NOMO-1 treated with dmso at 0.1 percent for 144 hours (cell line): ENCODE data around the gene IFRD2.

Source experiments
- DNase-seq: peaks from one replicate; lab custom pipeline; 2025; ENCODE audit not compliant: unreplicated experiment; lab: John Stamatoyannopoulos, UW

Gene IFRD2

DNA sequence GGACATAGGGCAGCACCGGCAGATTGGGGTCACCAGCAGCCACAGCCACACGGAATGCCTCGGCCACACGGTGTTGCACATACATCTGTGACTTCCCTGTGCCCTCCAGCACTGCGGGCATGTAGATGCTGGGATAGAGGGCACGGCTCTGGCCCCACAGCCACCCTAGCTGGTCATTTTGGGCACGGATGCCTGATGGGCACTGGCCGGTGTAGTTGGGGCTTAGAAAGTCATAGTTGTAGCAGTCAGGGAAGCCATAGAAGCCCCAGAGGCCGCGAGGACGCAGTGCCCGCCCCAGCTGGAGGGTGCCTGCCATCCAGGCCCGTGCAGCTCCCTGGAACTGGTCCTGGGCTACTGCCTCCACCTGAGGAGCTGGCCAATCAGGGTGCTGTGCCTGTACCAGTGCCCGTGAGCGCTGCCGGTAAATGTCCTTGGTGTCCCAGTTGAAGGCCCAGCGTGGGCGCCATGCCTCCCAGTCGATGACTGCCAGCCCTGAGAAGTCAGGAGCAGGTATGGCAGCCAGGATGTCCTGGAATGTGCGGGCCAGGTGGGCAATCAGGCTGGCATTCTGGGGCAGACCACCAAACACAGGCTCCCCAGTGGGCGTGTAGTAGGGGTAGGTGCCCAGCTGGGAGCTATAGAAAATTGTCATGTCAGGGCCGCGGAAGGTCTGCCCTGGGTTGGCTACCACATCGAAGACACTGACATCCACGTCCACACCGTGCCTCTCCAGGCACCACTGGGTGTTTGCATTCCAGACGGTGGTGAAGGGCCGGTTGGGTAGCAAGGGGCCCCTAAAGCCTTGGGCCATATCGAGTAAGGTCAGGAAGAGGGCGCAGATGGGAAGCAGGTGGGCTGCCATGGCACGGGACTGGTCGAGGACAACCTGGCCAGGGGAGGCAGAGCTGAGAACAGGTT is 10.1 kb upstream of the IFRD2 start:
- DNase-seq, result no peak

DNA sequence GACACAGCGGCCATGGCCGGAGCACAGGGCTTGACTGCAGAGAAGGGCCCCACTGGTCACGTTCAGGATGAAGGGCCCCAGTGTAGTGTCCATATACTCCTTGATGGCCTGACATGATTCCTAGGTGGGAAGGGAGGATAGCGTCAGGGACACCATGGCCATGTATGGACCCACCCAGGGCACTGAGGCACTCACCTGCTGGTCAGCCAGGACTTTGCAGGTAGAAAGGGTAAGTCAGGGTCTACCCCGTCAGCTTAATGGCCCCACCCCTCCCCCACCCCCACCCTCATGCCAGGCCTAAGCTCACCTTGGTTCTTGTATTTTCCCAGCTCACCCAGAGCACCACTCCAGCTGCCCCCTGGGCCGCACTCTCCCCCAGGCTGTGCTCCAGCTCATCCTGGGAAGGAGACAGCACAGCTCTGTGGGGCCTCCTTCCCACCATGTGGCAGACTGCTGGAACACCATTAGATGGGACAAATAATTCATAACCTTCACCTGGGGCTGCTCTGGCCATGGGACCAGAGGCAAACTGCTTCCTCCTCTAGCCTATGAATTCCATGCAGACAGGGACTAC is 8.5 kb upstream of the IFRD2 start:
- no peak for DNase-seq

DNA sequence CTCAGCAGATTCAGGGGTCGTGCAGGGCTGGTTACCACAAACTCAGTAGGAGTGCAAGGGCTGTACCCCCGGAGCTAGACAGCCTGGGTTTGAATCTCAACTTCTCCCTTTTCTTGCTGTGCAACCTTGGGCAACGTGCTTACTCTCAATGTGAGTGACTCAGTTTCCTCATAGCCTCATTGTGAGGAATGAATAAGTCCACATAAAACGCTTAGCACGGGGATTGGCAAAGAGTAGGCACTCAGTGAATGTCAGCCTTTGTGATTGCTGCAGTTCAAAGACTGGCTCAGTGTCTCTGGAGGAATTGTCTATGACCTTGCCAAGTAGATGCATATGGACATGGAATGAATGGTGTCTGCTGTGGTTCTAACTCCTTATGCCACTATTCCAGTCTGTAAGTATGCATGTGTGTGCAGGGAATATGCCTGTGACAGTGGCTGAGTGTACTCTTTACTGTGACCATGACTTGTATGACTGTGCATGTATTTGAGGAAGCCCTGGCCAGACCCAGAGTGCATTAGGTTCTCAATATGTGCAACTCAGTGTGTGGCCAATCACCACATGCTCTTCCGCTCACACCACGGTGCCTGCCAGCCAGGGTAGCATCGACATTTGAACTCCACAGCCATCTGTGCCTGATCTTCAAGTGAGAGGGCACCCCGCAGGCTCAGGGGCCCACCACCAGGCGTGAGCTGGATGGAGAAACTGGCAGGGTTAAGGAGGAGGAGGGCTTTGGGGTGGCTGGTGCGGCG is 7.9 kb upstream of the IFRD2 start:
- DNase-seq, result peak; percentile 71

- DNase-seq, result no peak
These were observed 7.4 kb upstream of the IFRD2 start for GRCh38 chr3:50299638-50299928.

- DNase-seq, result peak; percentile 100
These were observed 6.8 kb upstream of the IFRD2 start, which contains the start of the genes HYAL3 and NAA80 for GRCh38 chr3:50298836-50299637. Gene HYAL3 (minus strand): TSS chr3:50299405. CDS start chr3:50295602, 3,803 bp downstream. Gene NAA80 (minus strand): TSS chr3:50299405. CDS start chr3:50297463, 1,942 bp downstream.

- DNase-seq, result peak; percentile 14
These were observed 5.9 kb upstream of the IFRD2 start for GRCh38 chr3:50297896-50298725.

DNA sequence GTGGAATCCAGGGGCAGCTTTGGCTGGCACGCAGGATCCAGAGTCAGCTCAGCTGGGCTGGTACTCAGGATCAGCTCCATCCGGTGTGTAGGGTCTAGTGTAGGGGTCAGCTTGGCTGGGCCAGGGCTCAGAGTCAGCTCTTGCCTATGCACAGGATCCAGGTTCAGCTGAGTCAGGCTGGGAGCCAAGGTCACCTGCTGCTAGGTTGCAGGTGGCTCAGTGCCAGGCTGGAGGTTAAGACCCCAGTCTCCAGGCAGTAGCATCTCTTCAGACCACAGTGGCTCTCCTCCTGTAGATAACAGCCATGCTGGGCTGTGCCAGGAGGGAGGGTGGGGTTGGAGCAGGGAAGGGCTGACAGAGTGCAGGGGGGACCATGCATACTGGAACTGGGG is 5.2 kb upstream of the IFRD2 start:
- no peak for DNase-seq

DNA sequence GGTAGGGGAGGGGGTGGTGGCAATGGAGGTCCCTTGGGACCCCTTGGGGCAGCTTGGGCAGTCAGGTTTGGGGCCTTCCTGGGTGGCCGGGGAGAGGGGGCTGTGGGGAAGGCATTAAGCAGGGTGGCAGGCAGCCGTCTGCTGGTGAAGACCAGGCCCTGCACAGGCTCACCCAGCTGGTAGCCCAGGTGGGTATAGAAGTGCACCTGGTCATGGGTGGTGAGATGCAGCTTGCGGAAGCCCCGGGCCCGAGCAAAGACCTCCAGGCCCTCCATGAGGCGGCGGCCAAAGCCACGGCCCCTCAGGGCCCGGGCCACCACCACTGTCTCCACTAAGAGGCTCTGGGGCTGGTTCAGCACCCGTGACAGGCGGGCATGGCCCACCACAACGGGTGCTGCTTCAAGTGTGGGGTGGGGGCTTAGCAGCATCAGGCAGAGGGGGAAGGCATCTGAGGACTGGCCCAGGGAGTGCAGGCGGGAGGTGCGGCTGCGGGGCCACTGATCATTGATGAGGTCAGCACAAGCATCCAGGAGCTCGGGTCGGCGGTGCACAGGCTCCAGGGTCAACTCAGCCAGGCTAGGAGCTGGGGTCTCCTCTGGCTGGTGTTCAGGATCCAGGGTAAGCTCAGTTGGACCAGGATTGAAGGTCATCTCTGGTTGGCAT is 4.6 kb upstream of the IFRD2 start:
- no peak for DNase-seq

GRCh38 chr3:50295553-50296431 is 3.6 kb upstream of the IFRD2 start:
- no peak for DNase-seq

- DNase-seq, result no peak
These were observed 2.5 kb upstream of the IFRD2 start for GRCh38 chr3:50294492-50295403.

DNA sequence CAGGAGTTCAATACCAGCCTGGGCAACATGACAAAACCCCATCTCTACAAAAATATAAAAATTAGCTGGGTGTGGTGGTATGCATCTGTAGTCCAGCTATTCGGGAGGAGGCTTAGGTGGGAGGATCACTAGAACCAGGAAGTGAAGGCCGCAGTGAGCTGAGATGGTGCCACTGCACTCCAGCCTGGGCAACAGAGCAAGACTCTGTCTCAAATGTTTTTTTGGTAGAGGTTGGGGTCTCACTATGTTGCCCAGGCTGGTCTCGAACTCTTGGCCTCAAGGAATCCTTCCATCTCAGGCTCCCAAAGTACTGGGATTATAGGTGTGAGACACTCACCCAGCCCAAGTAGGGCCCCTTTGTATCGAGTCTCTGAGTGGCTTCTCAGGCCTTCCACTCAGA is 1.9 kb upstream of the IFRD2 start:
- no peak for DNase-seq

- DNase-seq, result no peak
These were observed 1.0 kb upstream of the IFRD2 start for GRCh38 chr3:50293079-50293801.

- no peak for DNase-seq
These were observed 2.0 kb downstream of the IFRD2 start for GRCh38 chr3:50290161-50290641.

- DNase-seq, result no peak
These were observed 3.1 kb downstream of the IFRD2 start for GRCh38 chr3:50289130-50289529.

DNA sequence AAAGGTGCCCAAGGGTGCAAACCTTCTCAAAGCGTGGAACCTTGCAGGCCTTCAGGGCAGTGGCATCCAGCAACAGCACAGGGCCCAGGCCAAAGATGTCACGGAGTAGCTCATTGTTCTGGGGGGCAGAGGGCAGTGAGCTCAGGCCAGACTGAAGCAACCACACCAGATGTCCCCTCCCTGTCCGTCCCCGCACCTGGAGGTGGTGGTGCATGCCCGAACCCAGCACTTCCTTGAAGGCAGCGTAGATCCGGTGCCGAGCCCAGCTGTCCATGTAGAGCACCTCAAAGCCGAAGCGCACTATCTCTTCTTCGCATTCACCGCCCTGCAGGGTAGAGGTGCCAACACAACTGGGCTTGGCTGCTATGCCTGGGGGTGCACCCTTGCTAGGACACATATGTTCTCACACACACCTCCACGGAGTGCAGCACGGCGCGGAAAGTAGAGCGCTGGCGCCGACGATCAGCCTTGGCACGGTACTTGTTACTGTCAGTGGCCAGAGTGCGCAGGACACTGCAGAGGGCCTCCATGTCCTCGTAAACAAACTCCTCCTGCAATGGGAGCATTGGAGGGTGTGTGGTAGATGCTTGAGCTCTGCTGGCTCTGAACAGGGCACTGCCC is 3.7 kb downstream of the IFRD2 start:
- no peak for DNase-seq

GRCh38 chr3:50287262-50287661 is 5.0 kb downstream of the IFRD2 start:
- DNase-seq, result no peak
